IMR-90 (cell line): ENCODE data around the gene ADARB2. TPM values are rescaled to one million over a fixed set of nuclear protein-coding genes. Genes with fewer than 3 reads are reported as not detected.

ENCODE experiments used
- ATAC-seq: fragments of 200-7000 bp; cut with Tn5 transposase; 2 replicates; pipeline ENCODE4 v1.9.1; 2020; ENCODE audit warnings: low read depth, mild to moderate bottlenecking, moderate library complexity
- BruUV-seq: library from RNA; stranded (reverse); fragments of 400-500 nt; replicated peaks from 2 replicates; lab custom pipeline; 2021; lab: Mats Ljungman, UMichigan
- CTCF ChIA-PET: fragments of 300-600 bp; formaldehyde crosslinking; extraction: SDS; loops from one replicate; lab custom pipeline; 2021; ENCODE audit warnings: antibody characterized with exemption; lab: Yijun Ruan, JAX
- POLR2A ChIA-PET: fragments of 300-600 bp; sonication (Branson Sonifier 250); formaldehyde crosslinking; loops from one replicate; lab custom pipeline; 2022; ENCODE audit warnings: antibody characterized with exemption; ENCODE audit not compliant: unreplicated experiment; lab: Charles Lee
- DNase-seq: peaks from one replicate; pipeline ENCODE4 v3.0.0; 2013
- H2AFZ ChIP-seq: replicated peaks from 2 replicates; pipeline ENCODE3; 2013; ENCODE audit warnings: low read length, mild to moderate bottlenecking; ENCODE audit not compliant: poor library complexity
- H2AK5ac ChIP-seq: 2 replicates; pipeline ENCODE4 v1.6.1; 2013; ENCODE audit warnings: low read depth, low read length, inconsistent platforms
- H2AK9ac ChIP-seq: replicated peaks from 2 replicates; pipeline ENCODE3; 2013; ENCODE audit warnings: mild to moderate bottlenecking, low read depth, low read length, moderate library complexity; ENCODE audit not compliant: poor library complexity
- H2BK120ac ChIP-seq: 2 replicates; pipeline ENCODE4 v1.6.1; 2013; ENCODE audit warnings: low read depth, low read length, inconsistent platforms
- H2BK15ac ChIP-seq: 3 replicates; pipeline ENCODE4 v1.6.1; 2013; ENCODE audit warnings: low read depth, low read length, inconsistent platforms
- H2BK20ac ChIP-seq: 2 replicates; pipeline ENCODE4 v1.6.1; 2013; ENCODE audit warnings: low read depth, mild to moderate bottlenecking, inconsistent platforms, low read length, moderate library complexity
- H2BK5ac ChIP-seq: 2 replicates; pipeline ENCODE4 v1.6.1; 2013; ENCODE audit warnings: mild to moderate bottlenecking, low read depth, low read length, inconsistent platforms; ENCODE audit not compliant: poor library complexity, severe bottlenecking
- H3K14ac ChIP-seq: replicated peaks from 2 replicates; pipeline ENCODE4 v1.6.1; 2013; ENCODE audit warnings: low read depth, low read length, inconsistent platforms
- H3K18ac ChIP-seq: 2 replicates; pipeline ENCODE4 v1.6.1; 2013; ENCODE audit warnings: low read depth, low read length, control low read depth
- H3K23ac ChIP-seq: 2 replicates; pipeline ENCODE4 v1.6.1; 2013; ENCODE audit warnings: low read depth, low read length, inconsistent platforms
- H3K27ac ChIP-seq: 2 replicates; pipeline ENCODE4 v1.5.1; 2013; ENCODE audit warnings: mild to moderate bottlenecking, control low read depth, low read length; ENCODE audit not compliant: insufficient read depth
- H3K27me3 ChIP-seq: 2 replicates; pipeline ENCODE4 v1.6.1; 2013; ENCODE audit warnings: low read length; ENCODE audit not compliant: control insufficient read depth, insufficient read depth
- H3K36me3 ChIP-seq: 2 replicates; pipeline ENCODE4 v1.6.1; 2013; ENCODE audit warnings: low read length, mixed read lengths; ENCODE audit not compliant: control insufficient read depth, insufficient read depth
- H3K4ac ChIP-seq: 2 replicates; pipeline ENCODE4 v1.6.1; 2013; ENCODE audit warnings: low read depth, low read length, inconsistent platforms
- H3K4me1 ChIP-seq: 2 replicates; pipeline ENCODE4 v1.6.1; 2013; ENCODE audit warnings: low read length, mixed read lengths; ENCODE audit not compliant: control insufficient read depth, insufficient read depth
- H3K4me2 ChIP-seq: 2 replicates; pipeline ENCODE4 v1.6.1; 2013; ENCODE audit warnings: low read depth, mild to moderate bottlenecking, control low read depth, low read length, moderate library complexity
- H3K4me3 ChIP-seq: 2 replicates; pipeline ENCODE4 v1.5.1; 2013; ENCODE audit warnings: low read depth, mild to moderate bottlenecking, control low read depth, low read length, moderate library complexity; ENCODE audit not compliant: insufficient read depth
- H3K56ac ChIP-seq: 2 replicates; pipeline ENCODE4 v1.6.1; 2013; ENCODE audit warnings: low read length, inconsistent platforms; ENCODE audit not compliant: insufficient read depth; ENCODE audit errors: extremely low read depth
- H3K79me1 ChIP-seq, 2 experiments: 2 replicates each; pipeline ENCODE4 v1.6.1; 2013; ENCODE audit warnings: low read length in 2 of 2, inconsistent platforms in 1 of 2, low read depth in 1 of 2
- H3K9ac ChIP-seq: 2 replicates; pipeline ENCODE4 v1.6.1; 2013; ENCODE audit warnings: low read depth, low read length, control low read depth
- H3K9me1 ChIP-seq: 2 replicates; pipeline ENCODE4 v1.6.1; 2013; ENCODE audit warnings: low read length, inconsistent platforms; ENCODE audit not compliant: insufficient read depth
- H3K9me3 ChIP-seq: 2 replicates; pipeline ENCODE4 v1.6.1; 2013; ENCODE audit warnings: low read length; ENCODE audit not compliant: control insufficient read depth, insufficient read depth
- H4K20me1 ChIP-seq: 2 replicates; pipeline ENCODE4 v1.6.1; 2013; ENCODE audit warnings: low read length, inconsistent platforms; ENCODE audit not compliant: insufficient read depth
- H4K5ac ChIP-seq: 2 replicates; pipeline ENCODE4 v1.6.1; 2013; ENCODE audit warnings: mild to moderate bottlenecking, low read depth, low read length, control low read depth
- H4K8ac ChIP-seq, 2 experiments: 2 replicates each; pipeline ENCODE4 v1.6.1; 2013; ENCODE audit warnings: low read depth in 2 of 2, low read length in 2 of 2, control low read depth in 1 of 2, inconsistent platforms in 1 of 2
- H4K91ac ChIP-seq: 2 replicates; pipeline ENCODE4 v1.6.1; 2013; ENCODE audit warnings: low read depth, low read length, inconsistent platforms; ENCODE audit not compliant: insufficient read depth
- BHLHE40 ChIP-seq: fragments of 150-350 bp; IDR thresholded peaks from 2 replicates; pipeline ENCODE4 v1.6.1; 2016; ENCODE audit warnings: mild to moderate bottlenecking, low read depth, low read length
- CEBPB ChIP-seq: IDR thresholded peaks from 2 replicates; pipeline ENCODE4 v1.6.1; 2012; ENCODE audit warnings: low read depth, low read length, improper control_type of control experiment
- CHD1 ChIP-seq: IDR thresholded peaks from 2 replicates; pipeline ENCODE4 v1.6.1; 2012; ENCODE audit warnings: low read depth, low read length, improper control_type of control experiment
- FOS ChIP-seq: fragments of 150-350 bp; IDR thresholded peaks from 2 replicates; pipeline ENCODE4 v1.6.1; 2016; ENCODE audit warnings: low read depth, low read length
- MAFK ChIP-seq: IDR thresholded peaks from 2 replicates; pipeline ENCODE4 v1.6.1; 2012; ENCODE audit warnings: low read depth, low read length, improper control_type of control experiment
- MAZ ChIP-seq: IDR thresholded peaks from 2 replicates; pipeline ENCODE4 v1.6.1; 2012; ENCODE audit warnings: low read depth, mild to moderate bottlenecking, low read length, improper control_type of control experiment, moderate library complexity, borderline replicate concordance
- MXI1 ChIP-seq: IDR thresholded peaks from 2 replicates; pipeline ENCODE4 v1.6.1; 2012; ENCODE audit warnings: low read depth, mild to moderate bottlenecking, low read length, moderate library complexity, borderline replicate concordance
- NFE2L2 ChIP-seq: fragments of 150-350 bp; IDR thresholded peaks from 2 replicates; pipeline ENCODE4 v1.6.1; 2016; ENCODE audit warnings: low read depth, mild to moderate bottlenecking, low read length
- RAD21 ChIP-seq: IDR thresholded peaks from 2 replicates; pipeline ENCODE4 v1.6.1; 2012; ENCODE audit warnings: low read length, improper control_type of control experiment
- RCOR1 ChIP-seq: IDR thresholded peaks from 2 replicates; pipeline ENCODE4 v1.6.1; 2012; ENCODE audit warnings: mild to moderate bottlenecking, low read length, improper control_type of control experiment; ENCODE audit not compliant: insufficient replicate concordance
- RFX5 ChIP-seq: IDR thresholded peaks from 2 replicates; pipeline ENCODE4 v1.8.0; 2012; ENCODE audit warnings: low read depth, mild to moderate bottlenecking, low read length, moderate library complexity
- SMC3 ChIP-seq: fragments of 150-350 bp; IDR thresholded peaks from 2 replicates; pipeline ENCODE4 v1.6.1; 2016; ENCODE audit warnings: low read depth, mild to moderate bottlenecking, antibody characterized with exemption, low read length, moderate library complexity
- WGBS, 2 experiments: methylation state at CpG; one replicate each; pipeline versions ENCODE4 v1.1.5 to v1.1.7; 2013; ENCODE audit warnings: missing lambda C conversion rate in 2 of 2; ENCODE audit not compliant: insufficient read length in 1 of 2; ENCODE audit errors: extremely low coverage in 2 of 2; 5-methylcytosine and 5-hydroxymethylcytosine counted together
- dilution Hi-C: fragments of 300-500 bp; cut with HindIII; formaldehyde crosslinking; loops from one replicate; pipeline ENCODE4 v1.14.3; 2018; ENCODE audit warnings: low sequenced_read_pairs; ENCODE audit not compliant: unreplicated experiment
- in situ Hi-C: fragments of 300-500 bp; cut with MboI; formaldehyde crosslinking; loops from 3 replicates; pipeline ENCODE4 v1.14.3; 2019; ENCODE audit warnings: low sequenced_read_pairs, inconsistent platforms, mixed read lengths
- intact Hi-C: fragments of 100-400 bp; cut with micrococcal nuclease; formaldehyde crosslinking; loops from 2 replicates; pipeline ENCODE4 v1.10.0; 2022
- polyA plus RNA-seq, 3 experiments: library from polyadenylated mRNA; depleted of rRNA; stranded (reverse); fragments of >200 nt; gene quantifications; 2 replicates each; pipeline ENCODE4 v1.2.3, GENCODE V29; 2012; ENCODE audit warnings: low replicate concordance in 1 of 3
- total RNA-seq: library from RNA; depleted of rRNA; stranded (reverse); fragments of >200 nt; gene quantifications from 2 replicates; pipeline ENCODE4 v1.2.3, GENCODE V29; 2012
- TF ChIP-seq, protein P1 (sequence below): conservative IDR thresholded peaks from 2 replicates; pipeline ENCODE4 v1.5.1; 2012; ENCODE audit warnings: mild to moderate bottlenecking, low read depth, low read length, improper control_type of control experiment
- TF ChIP-seq, protein P2 (sequence below): fragments of 150-350 bp; IDR thresholded peaks from 2 replicates; pipeline ENCODE4 v1.6.1; 2016; ENCODE audit warnings: low read depth, mild to moderate bottlenecking, low read length, moderate library complexity, borderline replicate concordance
- TF ChIP-seq, protein P3 (sequence below): fragments of 150-350 bp; IDR thresholded peaks from 2 replicates; pipeline ENCODE4 v1.6.1; 2017; ENCODE audit warnings: mild to moderate bottlenecking, antibody characterized with exemption, low read length, low read depth

Gene ADARB2
- total and polyA plus RNA-seq, 2 of the 4 experiments (the other 2 are of a cell fraction) = not detected

DNA sequence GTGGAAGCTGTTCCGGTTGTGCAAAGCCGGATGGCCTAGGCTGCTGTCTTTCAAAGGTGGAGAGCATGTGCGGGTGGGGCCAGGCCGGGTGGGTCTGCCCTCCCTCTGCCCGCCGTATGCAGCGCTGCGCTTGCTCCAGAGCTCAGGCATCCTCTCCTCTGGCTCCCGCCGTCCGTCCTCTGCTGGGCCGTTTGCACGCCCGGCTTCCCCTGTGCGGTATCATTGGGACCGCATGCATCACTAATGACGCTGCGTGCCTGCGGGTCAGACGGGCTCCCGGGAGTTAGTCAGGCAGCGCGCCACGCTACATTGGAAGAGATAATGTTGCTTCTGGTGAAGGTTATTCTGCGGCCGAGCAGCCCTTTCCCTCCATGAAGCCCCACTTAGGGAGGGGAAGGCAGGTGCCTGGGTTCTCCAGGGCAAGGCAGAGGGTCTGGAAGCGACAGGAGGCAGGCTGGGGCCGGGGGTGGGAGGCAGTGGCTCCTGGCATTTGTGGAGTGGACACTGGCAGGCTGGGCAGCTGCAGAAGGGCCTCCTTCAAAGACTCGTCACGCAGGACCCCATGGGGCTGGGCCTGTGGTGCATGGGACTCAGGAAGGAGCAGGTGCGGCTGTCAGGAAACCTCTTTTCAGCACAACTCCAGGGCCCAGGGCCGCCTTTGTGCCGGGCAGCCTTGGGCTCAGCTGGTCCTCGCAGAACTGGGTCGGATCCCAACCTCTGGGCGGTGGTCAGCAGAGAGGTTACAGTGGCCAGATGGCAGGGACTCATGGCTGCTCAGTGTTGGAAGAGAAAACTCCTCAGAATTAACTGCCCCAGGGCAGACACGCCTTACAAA is 362.6 kb downstream of the ADARB2 start:
- H2BK5ac ChIP-seq = no peak overlapping the region
- no peak overlapping the region for H3K56ac ChIP-seq
- no peaks in the 10 kb centered on the region for H3K36me3 ChIP-seq
- H3K4me3 ChIP-seq = no peak overlapping the region
- in situ Hi-C loops (no loop called here), dilution Hi-C loops (no loop called here), intact Hi-C loops (no loop called here)
- H2BK120ac ChIP-seq = no peak overlapping the region
- H3K23ac ChIP-seq = no peak overlapping the region
- H2BK15ac ChIP-seq = no peak overlapping the region
- H3K18ac ChIP-seq = no peak overlapping the region
- no peaks in the 10 kb centered on the region for H3K27me3 ChIP-seq
- H2AK9ac ChIP-seq = no peak overlapping the region
- no peaks in the 10 kb centered on the region for H3K4me1 ChIP-seq
- H3K4me2 ChIP-seq = no peak overlapping the region
- H3K9me3 ChIP-seq = peaks cover 44% of the 10 kb centered on the region
- ChIA-PET POLR2A (no interaction called here), CTCF (no interaction called here)
- no peak overlapping the region for H2AK5ac ChIP-seq
- no TSS peak for BruUV-seq
- no peak overlapping the region for H2BK20ac ChIP-seq
- no peak for ATAC-seq
- no peak overlapping the region for H3K9ac ChIP-seq
- H4K5ac ChIP-seq = no peak overlapping the region
- WGBS, 2 experiments = 69% methylated on average over 3 of the region's 37 CpGs; no CpG with 5 or more reads in 1 of the 2 experiments
- H3K14ac ChIP-seq = no peak overlapping the region
- H3K4ac ChIP-seq = no peak overlapping the region
- no peak for DNase-seq
- no peak overlapping the region for H3K27ac ChIP-seq
- no peaks in the 10 kb centered on the region for H3K79me1 ChIP-seq
- H4K20me1 ChIP-seq = no peaks in the 10 kb centered on the region
- no peak overlapping the region for H2AFZ ChIP-seq
- H4K91ac ChIP-seq = no peak overlapping the region
- H4K8ac ChIP-seq = no peak overlapping the region
- no peaks in the 10 kb centered on the region for H3K9me1 ChIP-seq
- TF ChIP-seq BHLHE40 (no peak), RCOR1 (no peak), SMC3 (no peak), MAFK (no peak), RFX5 (no peak), NFE2L2 (no peak), FOS (no peak), MXI1 (no peak), CHD1 (no peak), CEBPB (no peak), RAD21 (no peak), MAZ (no peak)
- TF ChIP-seq, protein P1, sequence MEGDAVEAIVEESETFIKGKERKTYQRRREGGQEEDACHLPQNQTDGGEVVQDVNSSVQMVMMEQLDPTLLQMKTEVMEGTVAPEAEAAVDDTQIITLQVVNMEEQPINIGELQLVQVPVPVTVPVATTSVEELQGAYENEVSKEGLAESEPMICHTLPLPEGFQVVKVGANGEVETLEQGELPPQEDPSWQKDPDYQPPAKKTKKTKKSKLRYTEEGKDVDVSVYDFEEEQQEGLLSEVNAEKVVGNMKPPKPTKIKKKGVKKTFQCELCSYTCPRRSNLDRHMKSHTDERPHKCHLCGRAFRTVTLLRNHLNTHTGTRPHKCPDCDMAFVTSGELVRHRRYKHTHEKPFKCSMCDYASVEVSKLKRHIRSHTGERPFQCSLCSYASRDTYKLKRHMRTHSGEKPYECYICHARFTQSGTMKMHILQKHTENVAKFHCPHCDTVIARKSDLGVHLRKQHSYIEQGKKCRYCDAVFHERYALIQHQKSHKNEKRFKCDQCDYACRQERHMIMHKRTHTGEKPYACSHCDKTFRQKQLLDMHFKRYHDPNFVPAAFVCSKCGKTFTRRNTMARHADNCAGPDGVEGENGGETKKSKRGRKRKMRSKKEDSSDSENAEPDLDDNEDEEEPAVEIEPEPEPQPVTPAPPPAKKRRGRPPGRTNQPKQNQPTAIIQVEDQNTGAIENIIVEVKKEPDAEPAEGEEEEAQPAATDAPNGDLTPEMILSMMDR = no peak
- TF ChIP-seq, protein P2, sequence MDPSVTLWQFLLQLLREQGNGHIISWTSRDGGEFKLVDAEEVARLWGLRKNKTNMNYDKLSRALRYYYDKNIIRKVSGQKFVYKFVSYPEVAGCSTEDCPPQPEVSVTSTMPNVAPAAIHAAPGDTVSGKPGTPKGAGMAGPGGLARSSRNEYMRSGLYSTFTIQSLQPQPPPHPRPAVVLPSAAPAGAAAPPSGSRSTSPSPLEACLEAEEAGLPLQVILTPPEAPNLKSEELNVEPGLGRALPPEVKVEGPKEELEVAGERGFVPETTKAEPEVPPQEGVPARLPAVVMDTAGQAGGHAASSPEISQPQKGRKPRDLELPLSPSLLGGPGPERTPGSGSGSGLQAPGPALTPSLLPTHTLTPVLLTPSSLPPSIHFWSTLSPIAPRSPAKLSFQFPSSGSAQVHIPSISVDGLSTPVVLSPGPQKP = no peak
- TF ChIP-seq, protein P3, sequence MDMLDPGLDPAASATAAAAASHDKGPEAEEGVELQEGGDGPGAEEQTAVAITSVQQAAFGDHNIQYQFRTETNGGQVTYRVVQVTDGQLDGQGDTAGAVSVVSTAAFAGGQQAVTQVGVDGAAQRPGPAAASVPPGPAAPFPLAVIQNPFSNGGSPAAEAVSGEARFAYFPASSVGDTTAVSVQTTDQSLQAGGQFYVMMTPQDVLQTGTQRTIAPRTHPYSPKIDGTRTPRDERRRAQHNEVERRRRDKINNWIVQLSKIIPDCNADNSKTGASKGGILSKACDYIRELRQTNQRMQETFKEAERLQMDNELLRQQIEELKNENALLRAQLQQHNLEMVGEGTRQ = no peak
